Adrenal gland (tissue), 12 donors: ENCODE results near the gene VSTM2B. TPM values are rescaled to one million over a fixed set of nuclear protein-coding genes. Genes with fewer than 3 reads are reported as not detected.
"Not testable (repeated sequence)": the region's sequence is repeated elsewhere in the genome, so short reads cannot be mapped to it uniquely, and the experiment has no call there.

Experiments
- DNase-seq, 7 donors: peaks; one replicate each; pipeline ENCODE4 v3.0.0-alpha.2; 2019 to 2020
- H3K27ac ChIP-seq, 5 donors: fragments of 200-600 bp; sonication (generic) in 4 of 5; 1 replicate in 3 of 5; 2 replicates in 2 of 5; pipeline versions ENCODE4 v1.5.1 to v1.8.0; 2016 to 2020; ENCODE audit warnings: mild to moderate bottlenecking in 1 of 5
- H3K27me3 ChIP-seq: fragments of 200-600 bp; 2 replicates; pipeline ENCODE4 v1.8.0; 2021
- H3K36me3 ChIP-seq, 2 donors: fragments of 200-600 bp; replicated peaks in 1 of 2; 1 replicate in 1 of 2; 2 replicates in 1 of 2; pipeline versions ENCODE4 v1.5.1 to v1.8.0; 2018 to 2022
- H3K4me1 ChIP-seq, 2 donors: fragments of 200-600 bp; replicated peaks in 1 of 2; 1 replicate in 1 of 2; 2 replicates in 1 of 2; pipeline versions ENCODE4 v1.5.1 to v1.8.0; 2018 to 2021
- H3K4me3 ChIP-seq, 4 donors: fragments of 200-600 bp; sonication (generic) in 3 of 4; one replicate each; pipeline ENCODE4 v1.5.1; 2016 to 2018
- H3K9me3 ChIP-seq, 3 donors: fragments of 200-600 bp; sonication (generic) in 1 of 3; replicated peaks in 1 of 3; 1 replicate in 2 of 3; 2 replicates in 1 of 3; pipeline versions ENCODE4 v1.5.1 to v1.8.0; 2016 to 2021
- CTCF ChIP-seq, 6 experiments: fragments of 450-650 bp in 4 of 6; fragments of 200-600 bp in 2 of 6; sonication (generic) in 1 of 6; IDR thresholded peaks; 1 replicate in 5 of 6; 2 replicates in 1 of 6; pipeline versions ENCODE4 v1.5.1 to v1.8.0; 2016 to 2021; ENCODE audit warnings: antibody characterized with exemption in 6 of 6, mild to moderate bottlenecking in 2 of 6, moderate library complexity in 1 of 6
- POLR2A ChIP-seq, 2 donors: fragments of 450-650 bp; IDR thresholded peaks; one replicate each; pipeline ENCODE4 v1.6.1; 2017; ENCODE audit warnings: antibody characterized with exemption in 2 of 2, mild to moderate bottlenecking in 2 of 2, moderate library complexity in 1 of 2
- WGBS, 4 donors: extraction: QIAGEN DNeasy Blood & Tissue Kit in 2 of 4; methylation state at CpG; one replicate each; pipeline versions ENCODE4 v1.1.5 to v1.1.7; 2013 to 2017; 5-methylcytosine and 5-hydroxymethylcytosine counted together
- intact Hi-C, 2 donors: fragments of 100-400 bp; cut with DNase I; formaldehyde crosslinking; loops; one replicate each; pipeline versions ENCODE4 v1.14.1 to v1.15.0; 2022 to 2023
- polyA plus RNA-seq, 3 donors: library from polyadenylated mRNA; stranded (reverse); fragments of 200-250 nt in 2 of 3; fragments of 350-450 nt in 1 of 3; fragmentation: Illumina TruSeq in 1 of 3; extraction: RNeasy Lipid Tissue Mini Kit (QIAGEN cat#74804) in 1 of 3; gene quantifications; one replicate each; pipeline ENCODE4 v1.2.3, GENCODE V29; 2013 to 2014
- total RNA-seq, 9 donors: library from RNA; depleted of rRNA in 4 of 9; stranded (reverse); fragments of >200 nt in 4 of 9; fragments of 120-200 nt in 1 of 9; fragmentation: NEBNext Ultra II Directional in 1 of 9; extraction: Animal tissue kit (Norgen Biotek cat#: 25700) in 1 of 9; gene quantifications; one replicate each; pipeline versions ENCODE4 v1.1.0 to v1.2.4, GENCODE V29; 2013 to 2023
- donor health status: healthy with polysubstance abuse.
- donor health status: Bipolar disorder and iron deficiency.
- donor health status: DM: yes; HTN: yes; CAD: no.
- donor health status: DM: no; HTN: no; CAD: no.
- donor health status: DM: no; HTN: no; CAD: no.
- donor health status: DM: yes; HTN: yes; CAD: no.

The VSTM2B gene
- total and polyA plus RNA-seq, 12 donors: 0.09 to 1.3 (median 0.64) TPM; not detected in 8

- intact Hi-C loops: no loop called here
- no peak for TF ChIP-seq POLR2A (IDR thresholded peaks at IDR 0.05)
- no peak for TF ChIP-seq CTCF (IDR thresholded peaks at IDR 0.05)
- Histone ChIP-seq H3K4me1 (no peaks in the 10 kb centered on the region), H3K27me3 (no peaks in the 10 kb centered on the region), H3K36me3 (no peaks in the 10 kb centered on the region), H3K9me3 (no peaks in the 10 kb centered on the region), H3K27ac (no peak overlapping the region), H3K4me3 (no peak overlapping the region)
- 52 to 73% (median 67%) methylated on average over 4 to 6 of the region's 6 CpGs for WGBS, 4 donors
- DNase-seq: peak in 1 of 7 donors; percentile 28
These were observed 41.7 kb upstream of the VSTM2B start for GRCh38 chr19:29483944-29484581.

- Histone ChIP-seq H3K27me3 (no peaks in the 10 kb centered on the region), H3K9me3 (no peaks in the 10 kb centered on the region), H3K36me3 (no peaks in the 10 kb centered on the region), H3K4me1 (no peaks in the 10 kb centered on the region), H3K27ac (no peak overlapping the region), H3K4me3 (no peak overlapping the region)
- DNase-seq: peak in 1 of 7 donors; percentile 3
- intact Hi-C loops: no loop called here
- no peak for TF ChIP-seq CTCF (IDR thresholded peaks at IDR 0.05)
- TF ChIP-seq POLR2A (IDR thresholded peaks at IDR 0.05): no peak
- WGBS, 4 donors: 67 to 82% (median 71%) methylated on average over 6 of the region's 6 CpGs
These were observed 40.9 kb upstream of the VSTM2B start for GRCh38 chr19:29484876-29485275.

- H3K4me1 ChIP-seq: no peaks in the 10 kb centered on the region
- no peak overlapping the region for H3K27ac ChIP-seq
- H3K36me3 ChIP-seq: no peaks in the 10 kb centered on the region
- TF ChIP-seq POLR2A (IDR thresholded peaks at IDR 0.05) (no peak), CTCF (IDR thresholded peaks at IDR 0.05) (no peak)
- WGBS, 4 donors: 74 to 86% (median 78%) methylated on average over 7 of the region's 7 CpGs
- intact Hi-C loops: no loop called here
- peak in 2 of 7 donors; percentile 2 to 11 for DNase-seq
- no peak overlapping the region for H3K4me3 ChIP-seq
- no peaks in the 10 kb centered on the region for H3K9me3 ChIP-seq
- no peaks in the 10 kb centered on the region for H3K27me3 ChIP-seq
These were observed 40.5 kb upstream of the VSTM2B start for GRCh38 chr19:29485293-29485692.

- peak in 1 of 7 donors; percentile 14 for DNase-seq
- H3K27me3 ChIP-seq, H3K4me3 ChIP-seq, intact Hi-C loops, H3K36me3 ChIP-seq, H3K27ac ChIP-seq, H3K4me1 ChIP-seq, H3K9me3 ChIP-seq: not testable (repeated sequence)
- WGBS, 4 donors: 84 to 88% (median 87%) methylated on average over 9 of the region's 9 CpGs
These were observed 38.8 kb upstream of the VSTM2B start for GRCh38 chr19:29486961-29487360.

- no peak overlapping the region for H3K4me3 ChIP-seq
- H3K4me1 ChIP-seq: no peaks in the 10 kb centered on the region
- no peaks in the 10 kb centered on the region for H3K9me3 ChIP-seq
- DNase-seq: peak in 1 of 7 donors; percentile 33
- H3K27me3 ChIP-seq: no peaks in the 10 kb centered on the region
- no peaks in the 10 kb centered on the region for H3K36me3 ChIP-seq
- H3K27ac ChIP-seq: no peak overlapping the region
- intact Hi-C loops: no loop called here
- no peak for TF ChIP-seq CTCF (IDR thresholded peaks at IDR 0.05)
- 64 to 71% (median 67%) methylated on average over 6 to 7 of the region's 7 CpGs for WGBS, 4 donors
These were observed 38.4 kb upstream of the VSTM2B start for GRCh38 chr19:29487432-29487831.
